A673 (cell line): ENCODE measurements around the gene RAD23A. TPM values are rescaled to one million over a fixed set of nuclear protein-coding genes. Genes with fewer than 3 reads are reported as not detected.

ENCODE experiments used
- BruUV-seq: library from RNA; stranded (reverse); fragments of 400-500 nt; replicated peaks from 2 replicates; lab custom pipeline; 2021; lab: Mats Ljungman, UMichigan
- CTCF ChIA-PET: fragments of 300-600 bp; sonication (Branson Sonifier 250); formaldehyde crosslinking; loops from one replicate; lab custom pipeline; 2022; ENCODE audit warnings: antibody characterized with exemption; lab: Charles Lee
- POLR2A ChIA-PET: fragments of 300-600 bp; sonication (Branson Sonifier 250); formaldehyde crosslinking; loops from one replicate; lab custom pipeline; 2022; ENCODE audit warnings: antibody characterized with exemption; ENCODE audit not compliant: low non-redundant PET; lab: Charles Lee
- DNase-seq: peaks from one replicate; pipeline ENCODE4 v3.0.0-alpha.2; 2015; ENCODE audit warnings: low spot score
- H3K27ac ChIP-seq: fragments of 200-600 bp; sonication (generic); 2 replicates; pipeline ENCODE4 v1.5.1; 2016; ENCODE audit warnings: mixed run types, low read depth, mild to moderate bottlenecking, mixed read lengths, antibody characterized with exemption, low read length; ENCODE audit not compliant: poor library complexity, severe bottlenecking
- H3K27me3 ChIP-seq: fragments of 200-600 bp; sonication (generic); replicated peaks from 2 replicates; pipeline ENCODE4 v1.6.1; 2017; ENCODE audit warnings: mixed run types, low read depth, mild to moderate bottlenecking, mixed read lengths, antibody characterized with exemption, low read length; ENCODE audit not compliant: insufficient read depth, poor library complexity
- H3K36me3 ChIP-seq: fragments of 200-600 bp; sonication (generic); 2 replicates; pipeline ENCODE4 v1.6.1; 2016; ENCODE audit warnings: mixed run types, mild to moderate bottlenecking, mixed read lengths, antibody characterized with exemption, low read length; ENCODE audit not compliant: insufficient read depth, poor library complexity, severe bottlenecking
- H3K4me1 ChIP-seq: fragments of 200-600 bp; sonication (generic); 2 replicates; pipeline ENCODE4 v1.6.1; 2017; ENCODE audit warnings: mixed run types, mild to moderate bottlenecking, mixed read lengths, antibody characterized with exemption, low read length; ENCODE audit not compliant: insufficient read depth, poor library complexity, severe bottlenecking
- H3K4me3 ChIP-seq: fragments of 200-600 bp; sonication (generic); 2 replicates; pipeline ENCODE4 v1.5.1; 2016; ENCODE audit warnings: low read depth, mixed run types, mild to moderate bottlenecking, mixed read lengths, low read length; ENCODE audit not compliant: poor library complexity, severe bottlenecking
- H3K9me3 ChIP-seq: fragments of 200-600 bp; sonication (generic); 2 replicates; pipeline ENCODE4 v1.6.1; 2016; ENCODE audit warnings: mixed run types, low read depth, mild to moderate bottlenecking, mixed read lengths, antibody characterized with exemption, low read length; ENCODE audit not compliant: poor library complexity, severe bottlenecking
- EZH2 ChIP-seq: fragments of 200-600 bp; sonication (generic); IDR thresholded peaks from 2 replicates; pipeline ENCODE4 v1.6.1; 2017; ENCODE audit warnings: borderline replicate concordance, low read depth, mild to moderate bottlenecking, mixed read lengths, antibody characterized with exemption, low read length; ENCODE audit not compliant: poor library complexity, severe bottlenecking
- intact Hi-C: fragments of 100-400 bp; cut with micrococcal nuclease; formaldehyde crosslinking; loops from one replicate; pipeline ENCODE4 v1.10.0; 2022; ENCODE audit not compliant: unreplicated experiment
- total RNA-seq: library from RNA; stranded (reverse); gene quantifications from 2 replicates; pipeline ENCODE4 v1.2.3, GENCODE V29; 2021
- TF ChIP-seq, protein P1 (sequence below): fragments of 300-800, 200-600 bp; sonication (generic); conservative IDR thresholded peaks from 2 replicates; pipeline ENCODE4 v1.5.1; 2017; ENCODE audit warnings: low read depth, mild to moderate bottlenecking, antibody characterized with exemption, low read length, moderate library complexity, mixed read lengths

Gene RAD23A
- total RNA-seq, 1 experiment from 2014 or later: 183 TPM

DNA sequence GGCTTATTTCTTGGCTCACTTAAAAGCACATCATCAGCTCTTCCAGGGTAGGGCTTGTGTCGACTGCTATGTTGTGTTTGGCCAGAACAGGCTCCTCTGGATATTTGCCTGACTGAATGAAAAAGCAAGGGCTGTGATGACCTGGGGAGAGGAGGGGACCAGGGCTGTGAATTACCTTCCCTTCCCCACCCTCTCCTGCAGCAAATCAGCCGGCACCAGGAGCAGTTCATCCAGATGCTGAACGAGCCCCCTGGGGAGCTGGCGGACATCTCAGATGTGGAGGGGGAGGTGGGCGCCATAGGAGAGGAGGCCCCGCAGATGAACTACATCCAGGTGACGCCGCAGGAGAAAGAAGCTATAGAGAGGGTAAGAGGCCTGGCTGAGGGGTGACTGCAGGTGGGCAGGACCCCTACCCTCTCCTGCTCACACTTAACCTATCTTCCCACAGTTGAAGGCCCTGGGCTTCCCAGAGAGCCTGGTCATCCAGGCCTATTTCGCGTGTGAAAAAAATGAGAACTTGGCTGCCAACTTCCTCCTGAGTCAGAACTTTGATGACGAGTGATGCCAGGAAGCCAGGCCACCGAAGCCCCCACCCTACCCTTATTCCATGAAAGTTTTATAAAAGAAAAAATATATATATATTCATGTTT is 7.0 kb downstream of the RAD23A start:
- Histone ChIP-seq H3K36me3 (peaks cover 75% of the 10 kb centered on the region), H3K27ac (peak overlapping the region; percentile 24), H3K4me3 (no peak overlapping the region), H3K4me1 (peaks cover 35% of the 10 kb centered on the region), H3K27me3 (no peaks in the 10 kb centered on the region), H3K9me3 (no peaks in the 10 kb centered on the region)
- ChIA-PET POLR2A (interaction anchor here (0.5 to 0.6 kb wide), 2 partner anchors 15 to 212 kb away, joined by 15 to 17 read pairs; no protein-coding TSS in a partner anchor), CTCF (interaction anchor here (0.6 kb wide), 1 partner anchor 15 kb away, joined by 12 read pairs; no protein-coding TSS in a partner anchor)
- TF ChIP-seq EZH2: no peak
- TF ChIP-seq, protein P1, sequence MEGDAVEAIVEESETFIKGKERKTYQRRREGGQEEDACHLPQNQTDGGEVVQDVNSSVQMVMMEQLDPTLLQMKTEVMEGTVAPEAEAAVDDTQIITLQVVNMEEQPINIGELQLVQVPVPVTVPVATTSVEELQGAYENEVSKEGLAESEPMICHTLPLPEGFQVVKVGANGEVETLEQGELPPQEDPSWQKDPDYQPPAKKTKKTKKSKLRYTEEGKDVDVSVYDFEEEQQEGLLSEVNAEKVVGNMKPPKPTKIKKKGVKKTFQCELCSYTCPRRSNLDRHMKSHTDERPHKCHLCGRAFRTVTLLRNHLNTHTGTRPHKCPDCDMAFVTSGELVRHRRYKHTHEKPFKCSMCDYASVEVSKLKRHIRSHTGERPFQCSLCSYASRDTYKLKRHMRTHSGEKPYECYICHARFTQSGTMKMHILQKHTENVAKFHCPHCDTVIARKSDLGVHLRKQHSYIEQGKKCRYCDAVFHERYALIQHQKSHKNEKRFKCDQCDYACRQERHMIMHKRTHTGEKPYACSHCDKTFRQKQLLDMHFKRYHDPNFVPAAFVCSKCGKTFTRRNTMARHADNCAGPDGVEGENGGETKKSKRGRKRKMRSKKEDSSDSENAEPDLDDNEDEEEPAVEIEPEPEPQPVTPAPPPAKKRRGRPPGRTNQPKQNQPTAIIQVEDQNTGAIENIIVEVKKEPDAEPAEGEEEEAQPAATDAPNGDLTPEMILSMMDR: no peak
- DNase-seq: no peak
- intact Hi-C loops: no loop called here
- no TSS peak for BruUV-seq

DNA sequence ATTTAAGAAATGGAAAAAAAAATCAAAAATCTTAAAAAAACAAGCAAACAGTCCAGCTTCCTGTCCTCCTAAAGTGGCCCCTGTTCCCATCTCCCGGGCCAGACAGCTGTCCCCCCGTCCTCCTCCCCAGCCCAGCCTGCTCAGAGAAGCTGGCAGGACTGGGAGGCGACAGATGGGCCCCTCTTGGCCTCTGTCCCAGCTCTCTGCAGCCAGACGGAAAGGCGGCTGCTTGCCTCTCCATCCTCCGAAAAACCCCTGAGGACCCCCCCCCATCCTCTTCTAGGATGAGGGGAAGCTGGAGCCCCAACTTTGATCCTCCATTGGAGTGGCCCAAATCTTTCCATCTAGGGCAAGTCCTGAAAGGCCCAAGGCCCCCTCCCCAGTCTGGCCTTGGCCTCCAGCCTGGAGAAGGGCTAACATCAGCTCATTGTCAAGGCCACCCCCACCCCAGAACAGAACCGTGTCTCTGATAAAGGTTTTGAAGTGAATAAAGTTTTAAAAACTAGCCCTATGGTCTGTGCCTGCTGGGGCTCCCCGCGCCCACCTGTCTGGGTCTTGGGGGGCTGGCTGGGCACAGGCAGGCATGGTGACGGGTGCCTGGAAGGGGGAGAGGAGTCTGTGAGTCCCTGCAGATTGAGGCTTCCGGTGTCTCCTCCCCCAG is 7.6 kb downstream of the RAD23A start:
- H3K4me3 ChIP-seq: no peak overlapping the region
- no peaks in the 10 kb centered on the region for H3K27me3 ChIP-seq
- H3K4me1 ChIP-seq: peaks cover 35% of the 10 kb centered on the region
- H3K36me3 ChIP-seq: peaks cover 68% of the 10 kb centered on the region
- intact Hi-C loops: no loop called here
- ChIA-PET CTCF (no interaction called here), POLR2A (interaction anchor here (0.5 to 0.6 kb wide), 2 partner anchors 15 to 211 kb away, joined by 15 to 17 read pairs; no protein-coding TSS in a partner anchor)
- H3K27ac ChIP-seq: peak overlapping the region; percentile 58
- no peak for TF ChIP-seq EZH2
- TF ChIP-seq, protein P1: no peak
- H3K9me3 ChIP-seq: no peaks in the 10 kb centered on the region
- TSS peak; percentile 89 for BruUV-seq
- DNase-seq: no peak

DNA sequence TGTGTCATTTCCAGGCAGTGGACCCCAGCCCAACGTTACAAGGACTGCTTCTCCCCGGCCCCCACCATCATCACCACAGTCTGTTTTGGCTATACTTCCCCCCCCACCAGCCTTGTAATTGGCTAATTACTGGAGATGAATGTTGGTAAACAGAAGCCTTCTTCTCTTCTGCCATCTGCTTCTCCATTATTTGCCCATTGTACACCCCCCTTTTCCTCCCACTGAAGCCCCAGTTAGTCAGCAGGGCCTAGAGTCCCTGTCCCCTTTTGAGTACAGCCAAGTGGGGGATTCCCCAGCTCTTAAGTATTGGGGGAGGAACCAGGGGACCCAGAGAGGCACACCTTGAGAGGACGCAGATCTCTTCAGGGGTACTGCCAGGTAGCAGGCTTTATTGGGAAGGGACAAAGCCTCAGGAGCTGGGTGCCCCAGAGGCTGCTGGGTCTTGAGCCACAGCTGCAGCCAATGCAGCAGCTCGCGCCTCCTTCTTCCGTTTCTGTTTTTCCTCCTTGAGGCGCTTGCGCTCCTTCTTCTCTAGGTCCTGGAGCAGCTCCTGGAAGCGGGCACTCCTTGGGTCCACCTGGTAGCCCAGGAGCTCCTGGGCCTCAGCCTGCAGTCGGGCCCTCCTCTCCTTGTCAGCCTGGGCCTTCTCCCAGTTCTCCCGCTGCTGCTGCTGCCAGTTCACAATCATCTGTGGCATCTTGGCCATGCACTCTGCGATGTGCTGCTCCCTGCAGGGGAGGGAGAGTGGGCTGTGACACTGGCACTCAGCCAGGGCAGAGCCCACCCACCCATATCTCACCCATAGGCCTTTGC is 8.3 kb downstream of the RAD23A start:
- Histone ChIP-seq H3K9me3 (no peaks in the 10 kb centered on the region), H3K36me3 (peaks cover 61% of the 10 kb centered on the region), H3K27ac (peak overlapping the region; percentile 58), H3K4me1 (peaks cover 35% of the 10 kb centered on the region), H3K27me3 (no peaks in the 10 kb centered on the region), H3K4me3 (no peak overlapping the region)
- TF ChIP-seq, protein P1: no peak
- no peak for TF ChIP-seq EZH2
- no TSS peak for BruUV-seq
- DNase-seq: no peak
- intact Hi-C loops: no loop called here
- ChIA-PET POLR2A (interaction anchor here (0.8 kb wide), 1 partner anchor 300 kb away, joined by 26 read pairs; no protein-coding TSS in a partner anchor), CTCF (no interaction called here)
